ENCODE data around the gene LRR1. TPM values are rescaled to one million over a fixed set of nuclear protein-coding genes. Genes with fewer than 3 reads are reported as not detected.

Gene LRR1
- polyA plus RNA-seq, 1 experiment = 8.6 TPM

DNA sequence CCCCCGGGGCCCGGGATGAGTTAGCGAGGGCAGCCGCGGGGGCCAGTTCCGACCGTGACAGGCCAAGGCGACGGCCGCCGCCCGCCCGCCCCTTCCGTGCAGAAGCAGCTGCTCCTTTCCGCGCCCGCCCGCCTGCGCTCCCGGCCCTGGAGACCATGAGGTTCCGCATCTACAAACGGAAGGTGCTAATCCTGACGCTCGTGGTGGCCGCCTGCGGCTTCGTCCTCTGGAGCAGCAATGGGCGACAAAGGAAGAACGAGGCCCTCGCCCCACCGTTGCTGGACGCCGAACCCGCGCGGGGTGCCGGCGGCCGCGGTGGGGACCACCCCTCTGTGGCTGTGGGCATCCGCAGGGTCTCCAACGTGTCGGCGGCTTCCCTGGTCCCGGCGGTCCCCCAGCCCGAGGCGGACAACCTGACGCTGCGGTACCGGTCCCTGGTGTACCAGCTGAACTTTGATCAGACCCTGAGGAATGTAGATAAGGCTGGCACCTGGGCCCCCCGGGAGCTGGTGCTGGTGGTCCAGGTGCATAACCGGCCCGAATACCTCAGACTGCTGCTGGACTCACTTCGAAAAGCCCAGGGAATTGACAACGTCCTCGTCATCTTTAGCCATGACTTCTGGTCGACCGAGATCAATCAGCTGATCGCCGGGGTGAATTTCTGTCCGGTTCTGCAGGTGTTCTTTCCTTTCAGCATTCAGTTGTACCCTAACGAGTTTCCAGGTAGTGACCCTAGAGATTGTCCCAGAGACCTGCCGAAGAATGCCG lies 22.6 kb downstream of the LRR1 start:
- H3K36me3 ChIP-seq (ENCODE audit: control insufficient read depth, insufficient read depth, low read length) = no peaks in the 10 kb centered on the region
- TF ChIP-seq, protein P1, sequence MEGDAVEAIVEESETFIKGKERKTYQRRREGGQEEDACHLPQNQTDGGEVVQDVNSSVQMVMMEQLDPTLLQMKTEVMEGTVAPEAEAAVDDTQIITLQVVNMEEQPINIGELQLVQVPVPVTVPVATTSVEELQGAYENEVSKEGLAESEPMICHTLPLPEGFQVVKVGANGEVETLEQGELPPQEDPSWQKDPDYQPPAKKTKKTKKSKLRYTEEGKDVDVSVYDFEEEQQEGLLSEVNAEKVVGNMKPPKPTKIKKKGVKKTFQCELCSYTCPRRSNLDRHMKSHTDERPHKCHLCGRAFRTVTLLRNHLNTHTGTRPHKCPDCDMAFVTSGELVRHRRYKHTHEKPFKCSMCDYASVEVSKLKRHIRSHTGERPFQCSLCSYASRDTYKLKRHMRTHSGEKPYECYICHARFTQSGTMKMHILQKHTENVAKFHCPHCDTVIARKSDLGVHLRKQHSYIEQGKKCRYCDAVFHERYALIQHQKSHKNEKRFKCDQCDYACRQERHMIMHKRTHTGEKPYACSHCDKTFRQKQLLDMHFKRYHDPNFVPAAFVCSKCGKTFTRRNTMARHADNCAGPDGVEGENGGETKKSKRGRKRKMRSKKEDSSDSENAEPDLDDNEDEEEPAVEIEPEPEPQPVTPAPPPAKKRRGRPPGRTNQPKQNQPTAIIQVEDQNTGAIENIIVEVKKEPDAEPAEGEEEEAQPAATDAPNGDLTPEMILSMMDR (IDR thresholded peaks at IDR 0.05; ENCODE audit: insufficient read depth, low read depth, low read length) = no peak
- DNase-seq (ENCODE audit: low read depth) = no peak
- H3K27me3 ChIP-seq (ENCODE audit: control insufficient read depth, insufficient read depth, low read length) = no peaks in the 10 kb centered on the region
- ChIA-PET CTCF (interaction anchor here (0.6 to 2.9 kb wide), 5 partner anchors 9 to 163 kb away, joined by 3 to 25 read pairs (median 4); partner anchors contain the start of genes DNAAF2 and LRR1), POLR2A (interaction anchor here (0.7 to 1.6 kb wide), 4 partner anchors 13 to 232 kb away, joined by 3 to 4 read pairs (median 3); partner anchors contain the start of genes DNAAF2, LRR1 and NEMF)
- peak overlapping the region; percentile 95 for H3K4me3 ChIP-seq (ENCODE audit: low read depth, low read length)

DNA sequence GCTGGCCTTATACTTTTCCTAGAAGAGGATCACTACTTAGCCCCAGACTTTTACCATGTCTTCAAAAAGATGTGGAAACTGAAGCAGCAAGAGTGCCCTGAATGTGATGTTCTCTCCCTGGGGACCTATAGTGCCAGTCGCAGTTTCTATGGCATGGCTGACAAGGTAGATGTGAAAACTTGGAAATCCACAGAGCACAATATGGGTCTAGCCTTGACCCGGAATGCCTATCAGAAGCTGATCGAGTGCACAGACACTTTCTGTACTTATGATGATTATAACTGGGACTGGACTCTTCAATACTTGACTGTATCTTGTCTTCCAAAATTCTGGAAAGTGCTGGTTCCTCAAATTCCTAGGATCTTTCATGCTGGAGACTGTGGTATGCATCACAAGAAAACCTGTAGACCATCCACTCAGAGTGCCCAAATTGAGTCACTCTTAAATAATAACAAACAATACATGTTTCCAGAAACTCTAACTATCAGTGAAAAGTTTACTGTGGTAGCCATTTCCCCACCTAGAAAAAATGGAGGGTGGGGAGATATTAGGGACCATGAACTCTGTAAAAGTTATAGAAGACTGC lies 23.4 kb downstream of the LRR1 start:
- CTCF ChIA-PET = interaction anchor here (1.3 to 2.9 kb wide), 2 partner anchors 12 to 35 kb away, joined by 4 to 25 read pairs; partner anchors contain the start of gene DNAAF2
- Histone ChIP-seq H3K27me3 (ENCODE audit: control insufficient read depth, insufficient read depth, low read length) (no peaks in the 10 kb centered on the region), H3K4me3 (ENCODE audit: low read depth, low read length) (peak overlapping the region; percentile 95), H3K36me3 (ENCODE audit: control insufficient read depth, insufficient read depth, low read length) (no peaks in the 10 kb centered on the region)
- POLR2A ChIA-PET = interaction anchor here (0.7 kb wide), 1 partner anchor 13 kb away, joined by 3 read pairs; the partner anchor contains the start of gene DNAAF2
- TF ChIP-seq, protein P1 (IDR thresholded peaks at IDR 0.05; ENCODE audit: insufficient read depth, low read depth, low read length) = no peak
- no peak for DNase-seq (ENCODE audit: low read depth)

DNA sequence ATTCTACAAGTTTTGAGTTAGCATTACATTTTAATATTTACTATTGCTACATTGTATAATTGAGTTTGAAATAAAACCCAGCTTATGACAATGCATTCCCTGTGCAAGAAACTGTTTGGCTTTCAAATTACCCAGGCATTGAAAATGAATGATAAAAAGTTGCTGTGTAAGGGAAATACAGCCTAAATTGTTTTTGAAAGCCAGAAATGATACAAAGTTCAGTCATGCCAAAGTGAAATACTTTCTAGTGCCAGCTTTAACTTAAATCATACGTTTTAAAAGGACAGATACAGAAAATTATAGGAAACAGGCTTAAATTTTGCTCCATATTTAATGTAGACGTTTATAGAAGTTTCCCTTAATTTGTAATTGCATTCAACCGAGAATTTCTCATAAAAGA lies 24.6 kb downstream of the LRR1 start:
- no peaks in the 10 kb centered on the region for H3K36me3 ChIP-seq (ENCODE audit: control insufficient read depth, insufficient read depth, low read length)
- DNase-seq (ENCODE audit: low read depth) = no peak
- ChIA-PET CTCF (interaction anchor here (0.9 to 2.3 kb wide), 3 partner anchors 9 to 229 kb away, joined by 4 to 12 read pairs (median 6); partner anchors contain the start of genes DNAAF2 and NEMF), POLR2A (interaction anchor here (0.5 kb wide), 1 partner anchor 9 kb away, joined by 11 read pairs; no protein-coding TSS in a partner anchor)
- H3K4me3 ChIP-seq (ENCODE audit: low read depth, low read length) = no peak overlapping the region
- TF ChIP-seq, protein P1 (IDR thresholded peaks at IDR 0.05; ENCODE audit: insufficient read depth, low read depth, low read length) = no peak
- H3K27me3 ChIP-seq (ENCODE audit: control insufficient read depth, insufficient read depth, low read length) = no peaks in the 10 kb centered on the region

DNA sequence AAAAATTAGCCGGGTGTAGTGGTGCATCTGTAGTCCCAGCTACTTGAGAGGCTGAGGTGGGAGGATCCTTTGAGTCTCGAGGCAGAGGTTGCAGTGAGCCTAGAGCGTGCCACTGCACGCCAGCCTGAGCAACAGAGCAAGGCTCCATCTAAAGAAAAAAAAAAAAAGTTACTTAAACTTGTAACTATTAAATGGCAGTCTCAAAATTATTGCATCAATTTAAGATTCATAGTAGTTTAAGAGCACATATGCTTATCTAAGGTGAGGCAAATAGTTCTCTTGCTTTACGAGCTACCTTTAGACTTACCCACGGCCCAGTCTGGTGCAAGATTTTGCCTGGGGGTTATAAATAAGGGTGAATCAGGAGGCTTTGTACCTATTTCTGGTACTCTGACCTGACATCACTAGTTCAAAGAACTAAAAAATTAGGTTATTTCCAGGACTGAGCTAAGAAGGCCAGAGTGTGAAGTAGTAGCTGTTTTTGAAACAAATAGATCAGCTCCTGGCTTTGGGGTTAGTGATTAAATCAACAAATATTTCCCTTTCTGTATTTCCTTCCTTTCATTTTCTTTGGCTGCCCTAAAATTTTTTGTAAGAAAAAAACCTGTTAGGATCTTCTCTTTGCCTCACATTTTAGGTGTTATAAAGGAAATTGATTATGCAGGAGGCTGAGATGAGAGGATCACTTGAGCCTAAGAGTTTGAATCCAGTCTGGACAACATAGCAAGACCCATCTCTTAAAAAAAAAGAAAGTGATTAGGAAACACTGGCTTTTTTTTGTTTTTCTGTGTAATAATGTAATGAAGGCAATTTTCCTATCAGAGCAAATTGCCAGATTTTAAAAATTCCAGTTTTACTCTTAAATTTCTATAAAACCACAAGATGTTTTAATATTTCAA lies 25.4 kb downstream of the LRR1 start:
- no peak overlapping the region for H3K4me3 ChIP-seq (ENCODE audit: low read depth, low read length)
- TF ChIP-seq, protein P1 (IDR thresholded peaks at IDR 0.05; ENCODE audit: insufficient read depth, low read depth, low read length) = no peak
- H3K27me3 ChIP-seq (ENCODE audit: control insufficient read depth, insufficient read depth, low read length) = no peaks in the 10 kb centered on the region
- DNase-seq (ENCODE audit: low read depth) = no peak
- no peaks in the 10 kb centered on the region for H3K36me3 ChIP-seq (ENCODE audit: control insufficient read depth, insufficient read depth, low read length)
- CTCF ChIA-PET = interaction anchor here (0.9 to 2.3 kb wide), 3 partner anchors 8 to 228 kb away, joined by 4 to 12 read pairs (median 6); partner anchors contain the start of genes DNAAF2 and NEMF
- POLR2A ChIA-PET = interaction anchor here (0.5 kb wide), 1 partner anchor 8 kb away, joined by 11 read pairs; no protein-coding TSS in a partner anchor

All from BJ (cell line).